ENCODE measurements around the gene RPTOR. TPM values are rescaled to one million over a fixed set of nuclear protein-coding genes. Genes with fewer than 3 reads are reported as not detected.

The RPTOR gene
- total RNA-seq, 1 experiment from 2014 or later: 25.1 TPM

DNA sequence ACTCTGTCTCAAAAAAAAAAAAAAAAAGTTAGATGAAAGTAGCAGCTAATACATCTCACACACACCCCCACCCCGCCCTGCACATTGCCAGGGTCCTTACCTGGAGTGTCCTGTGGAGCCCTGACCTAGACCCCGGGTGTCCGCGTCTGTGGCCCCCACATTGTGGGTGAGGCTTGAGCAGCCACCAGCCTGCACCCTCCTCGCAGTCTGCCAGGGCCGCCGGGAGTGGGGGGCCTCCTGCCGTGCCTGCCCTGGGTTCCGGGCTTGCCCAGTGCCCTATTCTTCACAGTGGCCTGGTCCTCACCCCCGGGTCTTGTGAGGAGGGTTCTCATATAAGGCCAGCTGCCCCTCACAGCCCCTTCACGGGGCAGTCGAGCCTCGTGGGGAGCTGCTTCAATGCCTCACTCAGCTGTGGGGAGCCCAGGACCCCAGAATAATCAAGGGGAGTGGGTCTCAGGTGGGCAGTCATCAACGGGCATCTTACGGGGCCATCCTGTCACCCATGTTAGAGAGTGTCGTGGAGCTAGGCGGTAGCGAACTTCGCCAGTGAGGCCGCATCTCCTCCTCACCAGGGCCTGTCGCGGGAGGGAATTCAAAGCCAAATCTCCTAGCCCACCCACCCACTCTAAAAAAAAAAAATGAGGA, 361.1 kb downstream of the RPTOR start:
- Histone ChIP-seq H3K23me2 (ENCODE audit: insufficient read length, low read depth, low read length, poor library complexity, severe bottlenecking) (no peaks in the 10 kb centered on the region), H3K9me3 (ENCODE audit: control insufficient read depth, low read depth, low read length) (no peaks in the 10 kb centered on the region), H3K27me3 (ENCODE audit: insufficient read depth, low read length) (no peaks in the 10 kb centered on the region), H3K4ac (ENCODE audit: low read depth, low read length) (no peak overlapping the region), H3K4me2 (ENCODE audit: insufficient read depth, insufficient read length, low read length) (no peak overlapping the region), H3K23ac (ENCODE audit: insufficient read length, low read depth, low read length) (no peak overlapping the region), H3K4me1 (ENCODE audit: insufficient read depth, low read length) (no peaks in the 10 kb centered on the region), H2BK5ac (ENCODE audit: insufficient read length, low read length) (no peak overlapping the region), H2BK20ac (ENCODE audit: low read depth, low read length, poor library complexity, severe bottlenecking) (no peak overlapping the region), H3K14ac (ENCODE audit: insufficient read depth, low read length) (no peak overlapping the region), H3K9ac (ENCODE audit: extremely low read depth, insufficient read length, low read length) (no peak overlapping the region), H2BK120ac (ENCODE audit: low read depth, low read length, poor library complexity, severe bottlenecking) (no peak overlapping the region), H2BK15ac (ENCODE audit: low read depth, low read length) (no peak overlapping the region), H2AFZ (ENCODE audit: low read length) (no peak overlapping the region), H3K18ac (ENCODE audit: insufficient read length, low read depth, low read length) (no peak overlapping the region), H2BK12ac (ENCODE audit: insufficient read length, low read depth, low read length) (no peak overlapping the region), H2AK5ac (ENCODE audit: insufficient read length, low read length) (no peak overlapping the region), H3K79me2 (ENCODE audit: insufficient read depth, low read length) (no peaks in the 10 kb centered on the region), H3T11ph (ENCODE audit: low read length) (no peak overlapping the region), H3K56ac (ENCODE audit: insufficient read length, low read depth, low read length) (no peak overlapping the region), H3K27ac (ENCODE audit: insufficient read length, low read depth, low read length) (no peak overlapping the region), H4K91ac (ENCODE audit: insufficient read length, low read depth, low read length) (no peak overlapping the region), H4K8ac (replicated peaks; ENCODE audit: insufficient read length, low read depth, low read length) (no peak overlapping the region), H4K5ac (ENCODE audit: insufficient read length, low read depth, low read length) (no peak overlapping the region), H3K79me1 (ENCODE audit: insufficient read depth, low read depth, low read length, poor library complexity, severe bottlenecking) (no peaks in the 10 kb centered on the region), H4K20me1 (ENCODE audit: control insufficient read depth, insufficient read depth, insufficient read length) (peaks cover 2% of the 10 kb centered on the region)
- H3K36me3 Mint-ChIP-seq (ENCODE audit: insufficient read depth in 1 of 3, low read depth in 3 of 3): peaks cover 2 to 25% (median 7%) of the 10 kb centered on the region in 3 experiments; a peak in 4 of 7 replicates
- TF ChIP-seq, protein P1, sequence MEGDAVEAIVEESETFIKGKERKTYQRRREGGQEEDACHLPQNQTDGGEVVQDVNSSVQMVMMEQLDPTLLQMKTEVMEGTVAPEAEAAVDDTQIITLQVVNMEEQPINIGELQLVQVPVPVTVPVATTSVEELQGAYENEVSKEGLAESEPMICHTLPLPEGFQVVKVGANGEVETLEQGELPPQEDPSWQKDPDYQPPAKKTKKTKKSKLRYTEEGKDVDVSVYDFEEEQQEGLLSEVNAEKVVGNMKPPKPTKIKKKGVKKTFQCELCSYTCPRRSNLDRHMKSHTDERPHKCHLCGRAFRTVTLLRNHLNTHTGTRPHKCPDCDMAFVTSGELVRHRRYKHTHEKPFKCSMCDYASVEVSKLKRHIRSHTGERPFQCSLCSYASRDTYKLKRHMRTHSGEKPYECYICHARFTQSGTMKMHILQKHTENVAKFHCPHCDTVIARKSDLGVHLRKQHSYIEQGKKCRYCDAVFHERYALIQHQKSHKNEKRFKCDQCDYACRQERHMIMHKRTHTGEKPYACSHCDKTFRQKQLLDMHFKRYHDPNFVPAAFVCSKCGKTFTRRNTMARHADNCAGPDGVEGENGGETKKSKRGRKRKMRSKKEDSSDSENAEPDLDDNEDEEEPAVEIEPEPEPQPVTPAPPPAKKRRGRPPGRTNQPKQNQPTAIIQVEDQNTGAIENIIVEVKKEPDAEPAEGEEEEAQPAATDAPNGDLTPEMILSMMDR (conservative IDR thresholded peaks at IDR 0.05): no peak
- H3K27me3 Mint-ChIP-seq (ENCODE audit: low read depth): peaks cover 6% of the 10 kb centered on the region; the same call in 1 of the 2 replicates
- no peak for DNase-seq
- H3K4me1 Mint-ChIP-seq: peaks cover 3% of the 10 kb centered on the region in 2 experiments; a peak in 3 of 4 replicates
- H3K27ac Mint-ChIP-seq: no peak overlapping the region
- WGBS (ENCODE audit: extremely low coverage, insufficient read length, low lambda C conversion rate): no CpG with 5 or more reads among the region's 22 CpGs
- H3K9me3 Mint-ChIP-seq: no peaks in the 10 kb centered on the region
- no peak overlapping the region for H3K4me3 Mint-ChIP-seq

Data from H9 (cell line).